Heart left ventricle (tissue), 16 donors: Measurements from ENCODE around the gene UVSSA. TPM values are rescaled to one million over a fixed set of nuclear protein-coding genes. Genes with fewer than 3 reads are reported as not detected.
A peak's percentile ranks its signal among the peaks of the same experiment; 100 is the strongest.

Source experiments
- ATAC-seq, 4 donors: fragments of 200-7000 bp; cut with Tn5 transposase; one replicate each; pipeline ENCODE4 v1.9.1; 2020 to 2022; ENCODE audit warnings: moderate library complexity in 4 of 4, mild to moderate bottlenecking in 3 of 4, moderate number of reproducible peaks in 1 of 4
- DNase-seq, 5 donors: peaks; one replicate each; pipeline ENCODE4 v3.0.0-alpha.2; 2020
- H3K27ac ChIP-seq, 12 donors: fragments of 200-600 bp; sonication (generic) in 4 of 12; one replicate each; pipeline versions ENCODE4 v1.5.0 to v1.8.0; 2016 to 2022; ENCODE audit warnings: mild to moderate bottlenecking in 2 of 12
- H3K27me3 ChIP-seq, 9 donors: fragments of 200-600 bp; sonication (generic) in 2 of 9; one replicate each; pipeline versions ENCODE4 v1.5.1 to v1.8.0; 2016 to 2022; ENCODE audit warnings: mild to moderate bottlenecking in 3 of 9
- H3K36me3 ChIP-seq, 9 donors: fragments of 200-600 bp; sonication (generic) in 2 of 9; one replicate each; pipeline versions ENCODE4 v1.5.0 to v1.8.0; 2018 to 2022; ENCODE audit warnings: mild to moderate bottlenecking in 2 of 9
- H3K4me1 ChIP-seq, 12 donors: fragments of 200-600 bp; sonication (generic) in 4 of 12; one replicate each; pipeline versions ENCODE4 v1.5.0 to v1.8.0; 2016 to 2022; ENCODE audit warnings: mild to moderate bottlenecking in 3 of 12
- H3K4me3 ChIP-seq, 12 donors: fragments of 200-600 bp; sonication (generic) in 4 of 12; one replicate each; pipeline versions ENCODE4 v1.5.0 to v1.8.0; 2017 to 2022; ENCODE audit warnings: mild to moderate bottlenecking in 9 of 12, moderate library complexity in 4 of 12
- H3K9me3 ChIP-seq, 12 donors: fragments of 200-600 bp; sonication (generic) in 4 of 12; one replicate each; pipeline versions ENCODE4 v1.5.0 to v1.8.0; 2016 to 2022; ENCODE audit warnings: mild to moderate bottlenecking in 1 of 12
- POLR2A ChIP-seq, 2 donors: fragments of 450-650 bp; IDR thresholded peaks; one replicate each; pipeline ENCODE4 v1.6.1; 2017; ENCODE audit warnings: antibody characterized with exemption in 2 of 2, mild to moderate bottlenecking in 2 of 2, moderate library complexity in 2 of 2
- WGBS, 4 donors: extraction: QIAGEN DNeasy Blood & Tissue Kit in 2 of 4; methylation state at CpG; one replicate each; pipeline versions ENCODE4 v1.1.5 to v1.1.7; 2013 to 2018; 5-methylcytosine and 5-hydroxymethylcytosine counted together
- intact Hi-C, 10 donors: fragments of 100-400 bp; cut with DNase I; formaldehyde crosslinking; loops; one replicate each; pipeline versions ENCODE4 v1.11.1 to v1.14.2; 2022
- polyA plus RNA-seq, 2 donors: library from polyadenylated mRNA; stranded (reverse); fragments of 200-250 nt; gene quantifications; one replicate each; pipeline ENCODE4 v1.2.3, GENCODE V29; 2013
- total RNA-seq, 9 donors: library from RNA; depleted of rRNA in 2 of 9; stranded (reverse); fragments of >200 nt in 2 of 9; fragmentation: NEBNext Ultra II Directional in 3 of 9; extraction: Animal tissue kit (Norgen Biotek cat#: 25700) in 3 of 9; gene quantifications; one replicate each; pipeline versions ENCODE4 v1.1.0 to v1.2.4, GENCODE V29; 2016 to 2023
- TF ChIP-seq, protein P1 (sequence below), 12 donors: fragments of 200-600 bp; sonication (generic) in 4 of 12; IDR thresholded peaks; one replicate each; pipeline versions ENCODE4 v1.5.0 to v1.8.0; 2018 to 2022; ENCODE audit warnings: antibody characterized with exemption in 12 of 12, mild to moderate bottlenecking in 5 of 12
- donor health status: ischemic (EF 13 %, LVEDD 7.1; RV severe dilation, severe dysfunction).
- donor health status: healthy with polysubstance abuse.
- donor health status: DM: no; HTN: yes; CAD: no.
- donor health status: DM: no; HTN: no; CAD: no.
- donor health status: ischemic (EF 25% LVEDD 6.9; RV normal size, moderate dysfunction).
- donor health status: ischemic (EF 25% LVEDD 5.7; RV mildly dilated, moderate dysfunction).
- donor health status: healthy.
- donor health status: DM: yes; HTN: yes; CAD: no.
- donor health status: ischemic (EF 35%, LVEDD 5.7; RV mildly dilated, moderate dysfunction).
- donor health status: nonischemic (EF 11% LVEDD 7.7; RV severe dilation, severe dysfunction).
- donor health status: DM: yes; HTN: yes; CAD: no.
- donor health status: PGD.
- donor health status: ischemic (EF 29% LVEDD 5.4; RV normal size, mild dysfunction).
- donor health status: nonischemic (EF 23%, LVEDD 6.1; RV moderate dilation, normal function).

The UVSSA gene
- total and polyA plus RNA-seq, 11 donors: 4.7 to 14.2 (median 6.7) TPM

DNA sequence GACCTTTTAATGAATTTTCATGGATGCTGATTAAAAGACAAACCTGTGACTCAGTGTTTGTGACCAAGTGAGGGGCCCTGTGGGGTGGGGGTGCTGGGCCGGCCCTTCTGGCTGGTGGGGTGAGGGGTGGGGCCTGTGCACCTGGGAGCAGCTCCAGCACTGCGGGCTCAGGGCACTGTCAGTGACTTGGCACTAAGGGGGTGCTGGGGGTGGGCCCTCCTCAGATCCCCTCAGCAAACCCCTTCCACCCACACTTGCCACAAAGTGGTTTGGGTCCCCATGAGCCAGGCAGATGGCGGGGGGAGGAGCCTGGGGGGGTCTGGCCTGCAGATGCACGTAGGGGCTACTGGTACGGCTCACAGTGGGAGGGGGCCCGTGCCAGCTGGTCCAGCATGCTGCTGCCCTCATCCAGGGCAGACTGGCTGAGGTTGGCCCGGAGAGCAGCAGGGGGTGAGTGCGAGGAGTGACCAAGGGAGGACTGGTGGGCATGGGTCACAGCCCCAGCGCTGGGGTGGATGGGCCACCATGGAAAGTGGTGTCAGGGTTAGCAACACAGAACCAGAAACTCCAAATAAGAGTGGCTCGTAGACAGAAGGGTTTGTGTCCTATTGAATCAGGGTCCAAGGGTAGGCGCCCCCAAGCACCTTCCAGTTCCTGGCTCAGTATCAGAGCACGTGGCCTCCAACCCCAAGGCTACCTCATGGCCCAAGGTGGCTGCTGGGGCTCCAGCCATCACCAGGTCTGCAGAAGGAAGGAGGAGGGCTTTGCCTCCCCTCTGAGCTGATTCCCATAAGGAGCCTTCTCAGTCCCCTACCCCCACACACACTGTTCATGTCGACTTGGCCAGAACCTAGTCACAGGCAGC lies 49.2 kb downstream of the UVSSA start:
- intact Hi-C loops: no loop called here
- Histone ChIP-seq H3K36me3 (peaks cover 0 to 32% (median 13%) of the 10 kb centered on the region in 9 donors), H3K4me3 (no peak overlapping the region), H3K4me1 (no peaks in the 10 kb centered on the region), H3K27me3 (peaks cover 8 to 19% (median 14%) of the 10 kb centered on the region in 9 donors), H3K27ac (no peak overlapping the region), H3K9me3 (peaks cover 0 to 31% (median 12%) of the 10 kb centered on the region in 12 donors)
- 78 to 96% (median 89%) methylated on average over 12 to 13 of the region's 13 CpGs for WGBS, 4 donors
- peak in 2 of 5 donors; percentile 15 to 49 for DNase-seq
- TF ChIP-seq, protein P1, sequence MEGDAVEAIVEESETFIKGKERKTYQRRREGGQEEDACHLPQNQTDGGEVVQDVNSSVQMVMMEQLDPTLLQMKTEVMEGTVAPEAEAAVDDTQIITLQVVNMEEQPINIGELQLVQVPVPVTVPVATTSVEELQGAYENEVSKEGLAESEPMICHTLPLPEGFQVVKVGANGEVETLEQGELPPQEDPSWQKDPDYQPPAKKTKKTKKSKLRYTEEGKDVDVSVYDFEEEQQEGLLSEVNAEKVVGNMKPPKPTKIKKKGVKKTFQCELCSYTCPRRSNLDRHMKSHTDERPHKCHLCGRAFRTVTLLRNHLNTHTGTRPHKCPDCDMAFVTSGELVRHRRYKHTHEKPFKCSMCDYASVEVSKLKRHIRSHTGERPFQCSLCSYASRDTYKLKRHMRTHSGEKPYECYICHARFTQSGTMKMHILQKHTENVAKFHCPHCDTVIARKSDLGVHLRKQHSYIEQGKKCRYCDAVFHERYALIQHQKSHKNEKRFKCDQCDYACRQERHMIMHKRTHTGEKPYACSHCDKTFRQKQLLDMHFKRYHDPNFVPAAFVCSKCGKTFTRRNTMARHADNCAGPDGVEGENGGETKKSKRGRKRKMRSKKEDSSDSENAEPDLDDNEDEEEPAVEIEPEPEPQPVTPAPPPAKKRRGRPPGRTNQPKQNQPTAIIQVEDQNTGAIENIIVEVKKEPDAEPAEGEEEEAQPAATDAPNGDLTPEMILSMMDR (IDR thresholded peaks at IDR 0.05): no peak
- no peak for TF ChIP-seq POLR2A (IDR thresholded peaks at IDR 0.05)
- no peak for ATAC-seq

DNA sequence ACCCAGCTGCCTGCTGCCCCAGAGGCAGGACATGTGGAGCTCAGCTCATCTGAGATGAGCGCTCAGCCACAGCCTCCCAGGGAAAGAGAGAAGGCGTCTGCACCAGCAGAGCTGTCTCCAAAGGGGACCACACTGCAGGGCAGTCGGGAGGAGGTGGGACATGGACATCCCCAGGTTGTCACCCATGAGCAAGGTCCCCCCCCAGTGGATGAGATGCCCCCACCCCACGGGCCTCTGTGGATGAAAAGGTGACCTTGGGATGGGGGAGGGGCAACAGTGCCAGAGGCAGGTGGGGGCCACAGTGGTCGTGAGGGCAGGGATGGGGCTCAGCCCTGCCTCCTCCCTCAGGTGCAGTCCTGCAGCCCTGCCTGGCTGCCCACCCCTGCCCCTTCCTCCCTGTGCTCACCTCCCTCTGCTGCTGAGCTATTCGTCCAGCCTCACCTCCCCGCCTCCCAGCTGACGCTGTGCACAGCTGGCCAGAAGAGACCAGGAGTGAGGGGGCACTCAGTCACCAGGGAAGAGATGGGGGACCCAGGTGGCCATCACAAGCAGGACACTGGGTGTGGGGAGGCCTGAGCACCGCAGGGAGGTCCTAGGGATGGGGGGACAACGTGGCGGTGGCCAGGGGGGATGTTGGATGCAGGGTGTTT lies 49.9 kb downstream of the UVSSA start:
- TF ChIP-seq, protein P1 (IDR thresholded peaks at IDR 0.05): no peak
- no peak for TF ChIP-seq POLR2A (IDR thresholded peaks at IDR 0.05)
- Histone ChIP-seq H3K4me1 (peaks cover 0 to 2% (median 0%) of the 10 kb centered on the region in 12 donors), H3K9me3 (peaks cover 0 to 23% (median 8%) of the 10 kb centered on the region in 12 donors), H3K4me3 (no peak overlapping the region), H3K36me3 (peaks cover 0 to 24% (median 10%) of the 10 kb centered on the region in 9 donors), H3K27me3 (peaks cover 16 to 27% (median 22%) of the 10 kb centered on the region in 9 donors), H3K27ac (no peak overlapping the region)
- intact Hi-C loops: no loop called here
- ATAC-seq (no peak), DNase-seq (peak in 1 of 5 donors; percentile 14)
- WGBS, 4 donors: 94 to 100% (median 96%) methylated on average over 8 to 11 of the region's 11 CpGs

GRCh38 chr4:1398681-1399507 lies 51.9 kb downstream of the UVSSA start:
- no peak overlapping the region for H3K4me3 ChIP-seq
- TF ChIP-seq, protein P1 (IDR thresholded peaks at IDR 0.05): no peak
- no peak for TF ChIP-seq POLR2A (IDR thresholded peaks at IDR 0.05)
- intact Hi-C loops: no loop called here
- H3K4me1 ChIP-seq: peaks cover 0 to 22% (median under 1%) of the 10 kb centered on the region in 12 donors
- ATAC-seq (no peak), DNase-seq (peak in 2 of 5 donors; percentile 6 to 7)
- WGBS, 4 donors: 90 to 94% (median 92%) methylated on average over 22 of the region's 22 CpGs
- H3K27ac ChIP-seq: no peak overlapping the region
- H3K27me3 ChIP-seq: peaks cover 35 to 46% (median 40%) of the 10 kb centered on the region in 9 donors
- peaks cover 0 to 11% (median 0%) of the 10 kb centered on the region in 12 donors for H3K9me3 ChIP-seq
- H3K36me3 ChIP-seq: peaks cover 0 to 5% (median 2%) of the 10 kb centered on the region in 9 donors
